Naive thymus-derived CD8-positive, alpha-beta T cell (primary cell): ENCODE measurements around the gene STAP2. TPM values are rescaled to one million over a fixed set of nuclear protein-coding genes. Genes with fewer than 3 reads are reported as not detected.
"Not testable (repeated sequence)": the region's sequence is repeated elsewhere in the genome, so short reads cannot be mapped to it uniquely, and the experiment has no call there.

Source experiments
- ATAC-seq, 2 donors: fragments of 150-1000 bp; cut with Tn5 transposase in 1 of 2; sonication (Bioruptor Pico), chemical (Tn5 transposase) in 1 of 2; 1 replicate in 1 of 2; 2 replicates in 1 of 2; pipeline ENCODE4 v1.10.0; 2021; ENCODE audit warnings: mild to moderate bottlenecking in 2 of 2, moderate library complexity in 2 of 2
- POLR2A ChIA-PET: fragments of 350-600 bp; sonication (Branson Sonifier 250); formaldehyde crosslinking; loops from one replicate; lab custom pipeline; 2021; ENCODE audit warnings: antibody characterized with exemption; lab: Charles Lee
- DNase-seq, 10 donors: peaks; one replicate each; pipeline versions ENCODE4 v3.0.0 to v3.0.0-alpha.2; 2020 to 2022
- H3K27ac Mint-ChIP-seq, 10 donors: one replicate each; pipeline ENCODE4 v1.8.0; 2020 to 2022; ENCODE audit warnings: mild to moderate bottlenecking in 10 of 10, mixed read lengths in 10 of 10, moderate library complexity in 4 of 10, inconsistent platforms in 1 of 10
- H3K27me3 Mint-ChIP-seq, 5 donors: one replicate each; pipeline ENCODE4 v1.8.0; 2021 to 2022; ENCODE audit warnings: mixed read lengths in 5 of 5
- H3K36me3 Mint-ChIP-seq, 3 donors: one replicate each; pipeline ENCODE4 v1.8.0; 2020 to 2022; ENCODE audit warnings: mixed read lengths in 3 of 3, mild to moderate bottlenecking in 2 of 3, inconsistent platforms in 1 of 3
- H3K4me1 Mint-ChIP-seq, 4 donors: one replicate each; pipeline ENCODE4 v1.8.0; 2021 to 2022; ENCODE audit warnings: mixed read lengths in 4 of 4
- H3K4me3 Mint-ChIP-seq, 10 donors: one replicate each; pipeline ENCODE4 v1.8.0; 2020 to 2022; ENCODE audit warnings: mild to moderate bottlenecking in 10 of 10, mixed read lengths in 10 of 10, moderate library complexity in 6 of 10, inconsistent platforms in 1 of 10
- H3K9me3 Mint-ChIP-seq, 9 donors: one replicate each; pipeline ENCODE4 v1.8.0; 2020 to 2022; ENCODE audit warnings: mixed read lengths in 9 of 9, mild to moderate bottlenecking in 3 of 9, inconsistent platforms in 1 of 9, moderate library complexity in 1 of 9
- polyA plus RNA-seq, 3 donors: library from polyadenylated mRNA; unstranded; fragments of 300-500 nt; fragmentation: Illumina TruSeq; gene quantifications; one replicate each; pipeline ENCODE4 v1.2.3, GENCODE V29; 2021
- total RNA-seq, 8 experiments: library from RNA in 2 of 8; stranded (reverse) in 2 of 8; gene quantifications; one replicate each; pipeline ENCODE4 v1.2.3 and lab custom pipeline; 2021 to 2026

STAP2 gene
- total and polyA plus RNA-seq, 5 experiments from 2014 or later = 1.3 to 2.6 (median 1.5) TPM

- Mint-ChIP-seq H3K27me3 (peaks cover under 1 to 20% (median 4%) of the 10 kb centered on the region in 5 donors), H3K36me3 (no peaks in the 10 kb centered on the region), H3K4me1 (peaks cover 0 to 1% (median under 1%) of the 10 kb centered on the region in 4 donors), H3K27ac (no peak overlapping the region), H3K9me3 (no peaks in the 10 kb centered on the region), H3K4me3 (no peak overlapping the region)
- POLR2A ChIA-PET = interaction anchor here (0.5 kb wide), 1 partner anchor 228 kb away, joined by 3 read pairs; no protein-coding TSS in a partner anchor
- no peak for ATAC-seq
- no peak for DNase-seq
Measured at GRCh38 chr19:4284974-4285373, 53.7 kb downstream of the STAP2 start.

GRCh38 chr19:4284176-4284958, 54.3 kb downstream of the STAP2 start:
- Mint-ChIP-seq H3K36me3 (no peaks in the 10 kb centered on the region), H3K9me3 (no peaks in the 10 kb centered on the region), H3K4me3 (no peak overlapping the region), H3K4me1 (peaks cover 2 to 7% (median 3%) of the 10 kb centered on the region in 4 donors), H3K27ac (no peak overlapping the region), H3K27me3 (peaks cover 4 to 22% (median 5%) of the 10 kb centered on the region in 5 donors)
- POLR2A ChIA-PET = interaction anchor here (0.5 to 0.6 kb wide), 3 partner anchors 14 to 114 kb away, joined by 3 to 5 read pairs (median 5); no protein-coding TSS in a partner anchor
- no peak for DNase-seq
- ATAC-seq = no peak

DNA sequence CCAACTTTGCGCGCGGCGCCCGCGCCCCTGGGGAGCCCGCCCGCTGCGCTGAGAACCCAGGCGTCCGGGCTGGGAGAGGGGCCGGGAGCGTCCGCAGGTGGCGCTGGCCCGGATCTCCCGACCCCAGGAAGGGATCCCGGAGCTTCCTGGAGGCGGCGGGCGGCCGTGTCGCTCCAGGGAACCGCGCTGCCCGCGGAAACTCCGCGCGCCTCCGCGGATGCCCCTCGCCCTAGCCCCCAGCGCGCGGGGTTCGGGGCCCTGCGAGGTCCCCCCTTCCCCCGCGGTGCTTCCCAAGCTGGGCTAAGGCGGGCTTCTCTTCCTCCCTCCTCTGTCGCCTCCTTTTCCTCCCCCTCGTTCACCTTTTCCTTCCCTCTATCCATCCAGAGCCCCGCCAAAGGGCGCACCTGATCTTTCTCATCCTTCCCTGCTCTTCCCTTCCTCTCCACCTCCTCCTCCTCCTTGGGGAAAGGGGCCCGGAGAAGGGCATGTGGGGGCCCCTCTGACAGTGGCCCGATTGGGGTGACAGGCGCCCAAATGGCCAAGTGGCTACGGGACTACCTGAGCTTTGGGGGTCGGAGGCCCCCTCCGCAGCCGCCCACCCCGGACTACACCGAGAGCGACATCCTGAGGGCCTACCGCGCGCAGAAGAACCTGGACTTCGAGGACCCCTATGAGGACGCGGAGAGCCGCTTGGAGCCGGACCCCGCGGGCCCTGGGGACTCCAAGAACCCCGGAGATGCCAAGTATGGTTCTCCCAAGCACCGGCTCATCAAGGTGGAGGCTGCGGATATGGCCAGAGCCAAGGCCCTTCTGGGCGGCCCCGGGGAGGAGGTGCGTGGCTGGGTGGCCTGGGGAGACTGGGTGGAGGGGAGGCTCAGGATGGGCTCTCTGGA, 58.9 kb downstream of the STAP2 start:
- DNase-seq = no peak
- no peaks in the 10 kb centered on the region for H3K36me3 Mint-ChIP-seq
- POLR2A ChIA-PET = interaction anchor here (0.7 kb wide), 1 partner anchor 45 kb away, joined by 3 read pairs; no protein-coding TSS in a partner anchor
- peaks cover 3 to 7% (median 6%) of the 10 kb centered on the region in 4 donors for H3K4me1 Mint-ChIP-seq
- H3K4me3 Mint-ChIP-seq = peak overlapping the region in 8 of 10 donors; percentile 48 to 86 (median 64)
- peak overlapping the region in 1 of 10 donors; percentile 28 for H3K27ac Mint-ChIP-seq
- ATAC-seq = peak; percentile 6 to 39
- no peaks in the 10 kb centered on the region for H3K9me3 Mint-ChIP-seq
- H3K27me3 Mint-ChIP-seq = peaks cover 4 to 26% (median 5%) of the 10 kb centered on the region in 5 donors

- H3K9me3 Mint-ChIP-seq = no peaks in the 10 kb centered on the region
- peak overlapping the region in 4 of 10 donors; percentile 23 to 83 (median 52) for H3K4me3 Mint-ChIP-seq
- DNase-seq = no peak
- H3K27me3 Mint-ChIP-seq = peaks cover 4 to 26% (median 5%) of the 10 kb centered on the region in 5 donors
- no peaks in the 10 kb centered on the region for H3K36me3 Mint-ChIP-seq
- peaks cover 3 to 7% (median 6%) of the 10 kb centered on the region in 4 donors for H3K4me1 Mint-ChIP-seq
- no peak overlapping the region for H3K27ac Mint-ChIP-seq
- ATAC-seq = peak; percentile 50 to 62
- POLR2A ChIA-PET = interaction anchor here (0.7 kb wide), 1 partner anchor 46 kb away, joined by 3 read pairs; no protein-coding TSS in a partner anchor
Measured at GRCh38 chr19:4279267-4279529, 59.4 kb downstream of the STAP2 start.

DNA sequence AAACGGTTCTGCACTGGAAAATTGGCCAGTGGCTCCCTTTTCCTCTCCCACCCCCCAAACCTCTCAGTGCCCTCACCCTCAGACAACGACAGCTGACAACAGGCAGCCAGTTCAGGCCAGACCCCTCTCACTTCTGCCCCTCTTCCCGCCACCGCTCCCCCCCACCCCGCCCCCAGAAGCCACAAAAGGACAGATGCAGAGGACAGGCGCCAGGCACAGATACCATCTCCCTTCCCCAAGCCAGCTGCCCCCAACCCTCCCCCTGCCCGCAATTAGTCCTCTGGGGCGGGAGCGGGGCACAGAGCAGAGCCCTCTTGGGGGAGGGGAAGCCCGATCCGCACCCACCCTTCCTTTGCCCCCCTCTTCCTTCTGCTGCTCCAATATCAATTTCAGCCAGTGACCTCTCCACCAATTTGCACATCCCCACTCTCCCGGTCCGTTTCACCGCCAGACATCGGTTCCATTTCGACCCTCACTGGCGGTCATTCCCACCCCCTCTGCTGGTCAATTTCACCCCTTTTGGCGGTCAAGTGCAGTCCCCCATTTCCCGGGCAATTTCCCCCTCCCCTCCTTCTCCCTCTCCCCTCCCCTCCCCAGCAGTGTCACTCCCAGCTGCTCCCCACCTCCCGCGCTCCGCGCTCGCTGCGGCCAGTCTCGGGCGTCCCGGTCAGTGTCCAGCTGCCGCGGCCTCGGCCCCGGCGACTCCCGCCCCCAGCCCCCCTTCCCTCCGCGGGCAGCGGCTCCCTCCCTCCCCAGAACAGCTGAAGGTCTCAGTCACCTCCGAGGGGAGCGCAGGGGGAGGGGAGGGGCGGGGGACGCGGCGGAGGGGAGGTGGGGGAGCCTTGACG, 60.0 kb downstream of the STAP2 start, which contains the start of gene SHD:
Gene SHD (plus strand): TSS at position 848 of the 848 bp plus-strand sequence. CDS start 798 bp downstream, outside the sequence.
- H3K9me3 Mint-ChIP-seq = no peaks in the 10 kb centered on the region
- ATAC-seq = no peak
- H3K4me1 Mint-ChIP-seq = peaks cover 3 to 7% (median 6%) of the 10 kb centered on the region in 4 donors
- H3K36me3 Mint-ChIP-seq = no peaks in the 10 kb centered on the region
- POLR2A ChIA-PET = interaction anchor here (0.5 to 1.0 kb wide), 3 partner anchors 22 to 1378 kb away, joined by 3 to 4 read pairs (median 3); no protein-coding TSS in a partner anchor
- DNase-seq = no peak
- H3K27ac Mint-ChIP-seq = peak within 1 kb of the TSS in 2 of 10 donors; percentile 28 to 44
- peak within 1 kb of the TSS; percentile 26 to 86 (median 64) for H3K4me3 Mint-ChIP-seq
- peaks cover 4 to 26% (median 5%) of the 10 kb centered on the region in 5 donors for H3K27me3 Mint-ChIP-seq

DNA sequence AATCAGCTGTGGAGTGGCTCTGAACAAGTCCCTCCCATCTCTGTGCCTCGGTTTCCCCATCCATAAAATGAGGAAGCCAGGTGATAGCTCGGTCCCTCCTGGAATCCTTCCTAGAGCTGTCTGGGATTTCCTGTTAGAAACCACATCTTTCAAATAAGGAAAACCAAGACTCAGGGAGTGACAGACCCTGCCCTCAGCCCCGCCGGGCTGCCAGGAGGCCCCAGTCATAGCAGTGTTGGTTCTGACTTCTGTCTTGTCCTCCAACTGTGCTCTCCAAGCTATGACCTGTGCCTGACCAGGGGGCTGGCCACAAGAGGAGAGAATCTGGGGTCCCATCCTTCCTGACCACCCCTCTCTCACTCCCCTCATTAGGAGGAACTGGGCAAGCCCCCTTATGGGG, 60.6 kb downstream of the STAP2 start:
- Mint-ChIP-seq H3K27me3 (peaks cover 4 to 26% (median 5%) of the 10 kb centered on the region in 5 donors), H3K27ac (no peak overlapping the region), H3K36me3 (no peaks in the 10 kb centered on the region), H3K4me1 (peaks cover 3 to 7% (median 6%) of the 10 kb centered on the region in 4 donors), H3K4me3 (peak overlapping the region in 5 of 10 donors; percentile 10 to 83 (median 26)), H3K9me3 (no peaks in the 10 kb centered on the region)
- DNase-seq = no peak
- no peak for ATAC-seq
- POLR2A ChIA-PET = interaction anchor here (0.5 to 1.0 kb wide), 2 partner anchors 23 to 1379 kb away, joined by 3 to 4 read pairs; no protein-coding TSS in a partner anchor

DNA sequence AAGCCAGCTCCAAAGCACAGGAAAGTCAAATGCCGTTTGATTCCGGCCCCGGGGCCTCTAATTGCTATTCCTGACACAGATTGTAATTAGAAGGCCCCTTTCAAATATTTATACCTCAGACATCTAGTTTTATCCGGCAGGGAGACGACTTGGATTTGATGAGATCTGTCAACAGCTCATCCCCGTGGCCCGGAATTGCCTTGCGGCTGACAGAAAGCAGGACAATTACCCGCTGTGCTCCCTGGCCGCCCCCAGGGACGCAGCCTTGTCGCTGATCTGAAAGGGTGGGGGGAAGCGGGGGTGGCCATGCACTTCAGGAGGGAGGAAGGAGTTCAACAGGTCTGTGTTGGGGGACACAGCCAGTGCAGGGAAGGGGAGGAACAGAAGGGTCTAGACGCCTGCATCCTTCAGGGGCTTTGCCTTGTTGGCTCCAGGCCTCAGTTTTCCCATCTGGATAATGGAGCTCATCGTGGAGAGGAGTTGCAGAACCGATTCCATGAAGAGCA, 61.4 kb downstream of the STAP2 start:
- POLR2A ChIA-PET = no interaction called here
- Mint-ChIP-seq H3K27me3 (peaks cover 4 to 24% (median 5%) of the 10 kb centered on the region in 5 donors), H3K4me1 (peaks cover 3 to 7% (median 6%) of the 10 kb centered on the region in 4 donors), H3K4me3 (peak overlapping the region in 1 of 10 donors; percentile 40), H3K9me3 (no peaks in the 10 kb centered on the region), H3K36me3 (peaks cover 0 to under 1% (median under 1%) of the 10 kb centered on the region in 3 donors), H3K27ac (peak overlapping the region in 1 of 10 donors; percentile 40)
- ATAC-seq (no peak), DNase-seq (no peak)

DNA sequence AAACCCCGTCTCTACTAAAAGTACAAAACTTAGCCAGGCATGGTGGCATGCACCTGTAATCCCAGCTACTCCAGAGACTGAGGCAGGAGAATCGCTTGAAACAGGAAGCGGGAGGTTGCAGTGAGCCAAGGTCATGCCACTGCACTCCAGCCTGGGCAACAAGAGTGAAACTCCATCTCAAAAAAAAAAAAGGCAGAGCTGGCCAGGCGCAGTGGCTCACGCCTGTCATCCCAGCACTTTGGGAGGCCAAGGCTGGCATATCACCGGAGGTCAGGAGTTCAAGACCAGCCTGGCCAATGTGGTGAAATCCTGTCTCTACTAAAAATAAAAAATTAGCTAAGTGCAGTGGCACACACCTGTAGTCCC, 64.3 kb downstream of the STAP2 start:
- H3K36me3 Mint-ChIP-seq = peaks cover 0 to 19% (median 7%) of the 10 kb centered on the region in 3 donors
- POLR2A ChIA-PET, DNase-seq, H3K27ac Mint-ChIP-seq, H3K27me3 Mint-ChIP-seq, H3K4me1 Mint-ChIP-seq, H3K4me3 Mint-ChIP-seq, ATAC-seq, H3K9me3 Mint-ChIP-seq: not testable (repeated sequence)

Other genes with a start within 250 kb of the STAP2 start
- 100 to 1,000 TPM; 119 to 134 TPM for gene MAP2K2, start 214.7 kb downstream of the STAP2 start, total RNA-seq
- gene MAP2K2, start 214.7 kb downstream of the STAP2 start, polyA plus RNA-seq = 100 to 1,000 TPM in 1 of 3 donors, 10 to 100 TPM in 2; 48.0 to 101 (median 67.3) TPM
- gene CREB3L3, start 185.2 kb downstream of the STAP2 start, total RNA-seq = not detected
- not detected for gene CREB3L3, start 185.2 kb downstream of the STAP2 start, polyA plus RNA-seq
- gene SIRT6, start 156.3 kb downstream of the STAP2 start, total RNA-seq = 10 to 100 TPM; 27.2 to 27.3 TPM
- gene SIRT6, start 156.3 kb downstream of the STAP2 start, polyA plus RNA-seq = 1 to 10 TPM in 2 of 3 donors, under 1 TPM in 1; 0.86 to 4.3 (median 1.4) TPM
- 1 to 10 TPM; 1.9 to 2.2 TPM for gene ANKRD24, start 156.1 kb downstream of the STAP2 start, total RNA-seq
- under 1 TPM in 2 of 3 donors, not detected in 1; 0.36 to 0.50 TPM for gene ANKRD24, start 156.1 kb downstream of the STAP2 start, polyA plus RNA-seq
- under 1 TPM; 0.36 to 0.47 TPM for gene EBI3, start 109.3 kb downstream of the STAP2 start, total RNA-seq
- not detected for gene EBI3, start 109.3 kb downstream of the STAP2 start, polyA plus RNA-seq
- 10 to 100 TPM; 32.9 to 33.8 TPM for gene YJU2, start 91.7 kb downstream of the STAP2 start, total RNA-seq
- 10 to 100 TPM; 20.2 to 35.3 (median 28.1) TPM for gene YJU2, start 91.7 kb downstream of the STAP2 start, polyA plus RNA-seq
- gene SHD, start 59.6 kb downstream of the STAP2 start, total RNA-seq = not detected
- gene SHD, start 59.6 kb downstream of the STAP2 start, polyA plus RNA-seq = not detected
- gene TMIGD2, start 36.4 kb downstream of the STAP2 start, total RNA-seq = 10 to 100 TPM; 41.6 to 43.9 TPM
- 100 to 1,000 TPM in 1 of 3 donors, 10 to 100 TPM in 2; 65.8 to 105 (median 96.5) TPM for gene TMIGD2, start 36.4 kb downstream of the STAP2 start, polyA plus RNA-seq
- gene FSD1, start 34.2 kb downstream of the STAP2 start, total RNA-seq = 1 to 10 TPM; 1.4 to 4.0 TPM
- gene FSD1, start 34.2 kb downstream of the STAP2 start, polyA plus RNA-seq = 1 to 10 TPM; 1.5 to 3.9 (median 3.4) TPM
- gene MPND, start 4.7 kb upstream of the STAP2 start, total RNA-seq = 10 to 100 TPM; 18.9 to 22.1 TPM
- gene MPND, start 4.7 kb upstream of the STAP2 start, polyA plus RNA-seq = 1 to 10 TPM; 4.6 to 5.3 (median 4.7) TPM
- gene SH3GL1, start 61.7 kb upstream of the STAP2 start, total RNA-seq = 10 to 100 TPM; 38.3 to 38.6 TPM
- 10 to 100 TPM; 11.8 to 20.4 (median 12.3) TPM for gene SH3GL1, start 61.7 kb upstream of the STAP2 start, polyA plus RNA-seq
- gene CHAF1A, start 63.8 kb upstream of the STAP2 start, total RNA-seq = 10 to 100 TPM in 1 of 2 experiments, 1 to 10 TPM in 1; 7.5 to 10.9 TPM
- gene CHAF1A, start 63.8 kb upstream of the STAP2 start, polyA plus RNA-seq = 1 to 10 TPM; 1.7 to 2.4 (median 2.1) TPM
- 10 to 100 TPM; 61.3 to 75.2 TPM for gene UBXN6, start 119.0 kb upstream of the STAP2 start, total RNA-seq
- 1 to 10 TPM; 2.4 to 6.6 (median 3.9) TPM for gene UBXN6, start 119.0 kb upstream of the STAP2 start, polyA plus RNA-seq
- 10 to 100 TPM; 35.5 to 40.0 TPM for gene HDGFL2, start 133.5 kb upstream of the STAP2 start, total RNA-seq
- gene HDGFL2, start 133.5 kb upstream of the STAP2 start, polyA plus RNA-seq = 10 to 100 TPM; 15.0 to 25.3 (median 19.0) TPM
- gene PLIN4, start 179.7 kb upstream of the STAP2 start, total RNA-seq = under 1 TPM; 0.23 to 0.36 TPM
- gene PLIN4, start 179.7 kb upstream of the STAP2 start, polyA plus RNA-seq = under 1 TPM; 0.07 to 0.11 (median 0.07) TPM
- gene PLIN5, start 196.4 kb upstream of the STAP2 start, total RNA-seq = 1 to 10 TPM; 2.3 to 2.6 TPM
- under 1 TPM; 0.28 to 0.90 (median 0.30) TPM for gene PLIN5, start 196.4 kb upstream of the STAP2 start, polyA plus RNA-seq
- not detected for gene LRG1, start 201.2 kb upstream of the STAP2 start, total RNA-seq
- not detected for gene LRG1, start 201.2 kb upstream of the STAP2 start, polyA plus RNA-seq
- under 1 TPM; 0.60 to 0.68 TPM for gene SEMA6B, start 220.9 kb upstream of the STAP2 start, total RNA-seq
- gene SEMA6B, start 220.9 kb upstream of the STAP2 start, polyA plus RNA-seq = not detected